CD4-positive, alpha-beta T cell treated with Interleukin-17A for 1 hour (primary cell): Measurements from ENCODE around the gene L3MBTL4.
"Not testable (repeated sequence)": the region's sequence is repeated elsewhere in the genome, so short reads cannot be mapped to it uniquely, and the experiment has no call there.

Source experiments
- DNase-seq: peaks from one replicate; pipeline ENCODE4 v3.0.0-alpha.2; 2020

L3MBTL4 gene

GRCh38 chr18:6079406-6079805, 335.3 kb downstream of the L3MBTL4 start:
- DNase-seq, result no peak

- DNase-seq, result no peak
Observed at GRCh38 chr18:6078877-6079276, 335.8 kb downstream of the L3MBTL4 start.

GRCh38 chr18:6072423-6072822, 342.3 kb downstream of the L3MBTL4 start:
- DNase-seq, result not testable (repeated sequence)

GRCh38 chr18:6069539-6069938, 345.2 kb downstream of the L3MBTL4 start:
- DNase-seq, result no peak

GRCh38 chr18:6069103-6069502, 345.6 kb downstream of the L3MBTL4 start:
- DNase-seq, result no peak

- DNase-seq, result no peak
Observed at GRCh38 chr18:6060149-6060548, 354.6 kb downstream of the L3MBTL4 start.

GRCh38 chr18:6059551-6059950, 355.2 kb downstream of the L3MBTL4 start:
- no peak for DNase-seq

- DNase-seq, result no peak
Observed at GRCh38 chr18:6058941-6059340, 355.8 kb downstream of the L3MBTL4 start.

- DNase-seq, result no peak
Observed at GRCh38 chr18:6057604-6058003, 357.1 kb downstream of the L3MBTL4 start.

GRCh38 chr18:6056171-6056910, 358.4 kb downstream of the L3MBTL4 start:
- no peak for DNase-seq

GRCh38 chr18:6055711-6056110, 359.0 kb downstream of the L3MBTL4 start:
- DNase-seq, result no peak

- no peak for DNase-seq
Observed at GRCh38 chr18:6054256-6054842, 360.4 kb downstream of the L3MBTL4 start.

- no peak for DNase-seq
Observed at GRCh38 chr18:6052449-6052913, 362.2 kb downstream of the L3MBTL4 start.

- not testable (repeated sequence) for DNase-seq
Observed at GRCh38 chr18:6047596-6047995, 367.1 kb downstream of the L3MBTL4 start.

GRCh38 chr18:6044773-6045172, 369.9 kb downstream of the L3MBTL4 start:
- no peak for DNase-seq

- DNase-seq, result no peak
Observed at GRCh38 chr18:6044319-6044718, 370.4 kb downstream of the L3MBTL4 start.

- no peak for DNase-seq
Observed at GRCh38 chr18:6039055-6039454, 375.7 kb downstream of the L3MBTL4 start.

GRCh38 chr18:6031442-6031841, 383.3 kb downstream of the L3MBTL4 start:
- no peak for DNase-seq

GRCh38 chr18:6031002-6031401, 383.7 kb downstream of the L3MBTL4 start:
- DNase-seq, result no peak

- DNase-seq, result no peak
Observed at GRCh38 chr18:6024745-6025248, 389.9 kb downstream of the L3MBTL4 start.

- no peak for DNase-seq
Observed at GRCh38 chr18:6023551-6023950, 391.2 kb downstream of the L3MBTL4 start.

- DNase-seq, result no peak
Observed at GRCh38 chr18:6022845-6023244, 391.9 kb downstream of the L3MBTL4 start.

GRCh38 chr18:6022074-6022444, 392.7 kb downstream of the L3MBTL4 start:
- no peak for DNase-seq

GRCh38 chr18:6021306-6022073, 393.2 kb downstream of the L3MBTL4 start:
- DNase-seq, result no peak
